ENCODE measurements around the gene ALDH3A2.

ALDH3A2 gene

DNA sequence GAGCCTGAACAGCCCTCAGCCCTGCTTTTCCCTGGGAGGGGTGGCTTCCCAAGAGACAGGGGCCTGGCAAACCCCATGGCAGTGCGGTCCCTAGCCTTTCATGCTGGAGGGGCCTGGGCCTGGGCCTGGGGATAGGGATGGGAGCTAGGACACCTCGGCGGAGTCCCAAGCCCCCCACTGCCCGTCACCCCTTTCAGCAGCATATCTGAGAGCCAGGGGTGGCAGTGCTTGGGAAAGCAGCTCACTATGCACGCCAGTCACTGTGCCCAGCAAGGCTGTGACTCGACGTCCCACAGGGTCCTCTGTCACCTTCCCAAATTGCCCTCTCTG is 68.4 kb downstream of the ALDH3A2 start:
- DNase-seq: no peak

DNA sequence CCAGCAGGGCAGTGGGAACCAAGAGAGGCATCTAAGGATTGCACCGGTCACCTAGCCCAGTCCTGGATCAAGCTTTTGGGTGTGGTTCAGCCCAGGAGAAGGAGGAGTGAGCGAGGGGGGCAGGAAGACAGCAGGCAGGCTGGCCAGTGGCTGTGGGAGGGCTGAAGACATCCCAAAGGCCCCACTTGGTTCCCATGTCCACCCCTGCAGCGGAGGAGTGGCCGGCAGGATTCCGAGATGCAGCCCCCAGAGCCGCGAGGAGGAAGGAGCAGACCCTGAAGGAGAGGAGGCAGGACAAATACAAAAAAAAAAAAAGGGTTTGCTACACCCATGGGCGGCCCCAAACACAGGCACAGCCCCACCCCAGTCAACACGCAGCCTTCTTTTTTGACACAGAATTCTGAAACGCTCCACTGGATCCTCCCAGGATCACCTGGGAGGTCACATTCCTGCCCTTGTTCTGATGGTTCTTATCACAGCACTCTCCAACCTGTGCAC is 68.9 kb downstream of the ALDH3A2 start:
- no peak for DNase-seq

DNA sequence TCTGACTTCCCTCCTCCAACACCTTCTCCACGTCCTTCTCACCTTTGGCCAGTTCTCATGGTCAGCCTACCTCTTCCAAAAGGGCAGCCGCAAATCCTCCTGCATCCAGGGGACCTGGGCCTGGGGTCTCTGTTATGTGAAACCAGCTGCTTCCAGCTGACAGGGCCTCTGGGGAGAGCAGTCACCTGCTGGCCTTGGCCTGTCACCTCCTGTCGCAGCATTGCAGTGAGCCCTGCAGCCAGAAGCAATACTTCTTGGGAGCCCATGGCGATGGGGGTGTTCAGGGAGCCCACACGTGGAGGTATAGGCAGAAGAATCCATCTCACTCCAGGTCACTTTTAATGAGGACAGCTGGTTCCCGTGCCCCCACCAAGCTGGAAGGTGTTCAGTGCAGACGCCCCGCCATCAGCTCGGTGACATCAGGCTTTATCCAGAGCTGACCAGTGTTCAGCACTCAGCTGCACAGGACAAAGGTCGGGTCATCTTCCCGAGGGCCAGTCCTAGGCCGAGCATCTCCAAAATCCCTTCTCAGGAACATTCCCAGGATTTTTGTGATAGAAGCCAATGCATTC is 69.6 kb downstream of the ALDH3A2 start:
- DNase-seq: no peak

DNA sequence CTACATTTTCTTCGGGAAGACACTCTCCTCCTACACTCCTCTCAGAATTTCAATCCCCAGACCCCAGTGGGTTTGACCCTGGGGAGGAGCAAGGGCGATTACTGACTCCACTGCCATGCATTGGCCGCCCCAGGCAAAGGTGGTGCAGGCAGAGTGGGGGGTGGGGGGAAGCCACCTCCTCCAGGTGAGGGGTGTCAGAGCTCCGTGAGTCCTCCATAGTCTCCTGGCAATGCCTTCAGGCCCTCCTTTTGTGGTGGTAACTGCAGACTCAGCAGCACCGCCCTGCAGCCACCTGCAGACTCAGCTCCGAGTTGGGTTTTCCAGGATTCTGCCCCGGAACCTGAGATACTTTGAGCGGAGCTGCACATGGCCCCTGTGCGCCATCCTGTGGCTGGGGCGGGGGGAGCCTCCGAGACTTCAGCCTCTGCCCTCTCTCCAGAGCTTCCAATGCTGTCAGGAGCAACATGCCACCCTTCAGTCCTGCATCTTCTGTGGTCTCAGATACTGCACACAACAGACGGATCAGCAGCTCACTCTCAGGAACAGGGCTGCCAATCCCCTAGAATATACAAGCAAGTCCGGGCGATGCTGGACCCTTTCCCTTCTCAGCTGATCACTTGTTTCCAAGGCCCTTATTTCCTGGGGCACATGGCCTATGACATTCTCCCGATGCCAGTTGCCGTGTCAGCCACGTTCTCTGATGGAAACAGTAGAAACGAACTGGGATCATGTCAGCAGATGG is 70.2 kb downstream of the ALDH3A2 start:
- peak in 1 of 2 experiments; percentile 15 for DNase-seq

DNA sequence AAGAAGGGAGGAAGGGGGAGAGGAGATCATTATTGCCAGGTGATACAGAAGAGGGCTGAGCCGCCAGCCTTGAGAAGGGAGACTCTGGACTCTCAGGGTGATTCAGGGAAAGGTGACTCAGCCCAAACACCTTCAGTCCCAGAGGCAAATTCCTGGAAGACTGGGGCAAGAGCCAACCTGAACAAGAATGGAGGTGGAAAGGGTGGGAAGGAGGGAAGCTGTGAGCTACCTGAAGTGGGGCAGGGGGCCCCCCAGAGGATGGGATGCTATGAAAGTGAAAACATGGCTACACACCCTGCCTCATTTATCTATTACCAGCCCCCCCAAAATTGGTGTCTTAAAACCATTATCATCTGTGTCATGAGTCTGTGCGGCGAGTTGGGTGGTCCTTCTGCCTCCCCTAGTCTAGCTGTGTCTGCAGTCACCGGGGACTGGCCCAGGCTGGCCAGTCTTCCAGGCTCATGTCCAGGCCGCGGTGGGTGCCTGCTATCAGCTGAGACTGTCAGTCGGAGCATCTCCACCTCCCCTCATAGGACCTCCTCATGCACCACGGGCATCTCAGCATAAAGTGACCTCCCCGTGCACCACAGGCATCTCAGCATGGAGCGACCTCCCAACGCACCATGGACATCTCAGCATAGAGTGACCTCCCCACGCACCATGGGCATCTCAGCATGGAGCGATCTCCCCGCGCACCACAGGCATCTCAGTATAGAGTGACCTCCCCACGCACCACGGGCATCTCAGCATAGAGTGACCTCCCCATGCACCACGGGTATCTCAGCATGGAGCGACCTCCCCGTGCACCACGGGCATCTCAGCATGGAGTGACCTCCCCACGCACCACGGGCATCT is 71.0 kb downstream of the ALDH3A2 start:
- no peak for DNase-seq

DNA sequence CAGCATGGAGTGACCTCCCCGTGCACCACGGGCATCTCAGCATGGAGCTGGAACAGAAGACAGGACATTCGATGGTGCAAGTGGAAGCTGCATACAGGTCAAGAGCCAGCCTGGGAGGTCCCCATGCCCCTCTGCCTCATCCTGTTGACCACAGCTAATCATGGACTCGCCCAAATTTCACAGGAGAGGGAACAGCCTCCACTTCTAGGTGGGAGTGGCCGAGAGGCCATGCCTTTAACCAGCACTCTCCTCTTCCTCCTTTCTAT is 71.6 kb downstream of the ALDH3A2 start:
- DNase-seq: no peak

DNA sequence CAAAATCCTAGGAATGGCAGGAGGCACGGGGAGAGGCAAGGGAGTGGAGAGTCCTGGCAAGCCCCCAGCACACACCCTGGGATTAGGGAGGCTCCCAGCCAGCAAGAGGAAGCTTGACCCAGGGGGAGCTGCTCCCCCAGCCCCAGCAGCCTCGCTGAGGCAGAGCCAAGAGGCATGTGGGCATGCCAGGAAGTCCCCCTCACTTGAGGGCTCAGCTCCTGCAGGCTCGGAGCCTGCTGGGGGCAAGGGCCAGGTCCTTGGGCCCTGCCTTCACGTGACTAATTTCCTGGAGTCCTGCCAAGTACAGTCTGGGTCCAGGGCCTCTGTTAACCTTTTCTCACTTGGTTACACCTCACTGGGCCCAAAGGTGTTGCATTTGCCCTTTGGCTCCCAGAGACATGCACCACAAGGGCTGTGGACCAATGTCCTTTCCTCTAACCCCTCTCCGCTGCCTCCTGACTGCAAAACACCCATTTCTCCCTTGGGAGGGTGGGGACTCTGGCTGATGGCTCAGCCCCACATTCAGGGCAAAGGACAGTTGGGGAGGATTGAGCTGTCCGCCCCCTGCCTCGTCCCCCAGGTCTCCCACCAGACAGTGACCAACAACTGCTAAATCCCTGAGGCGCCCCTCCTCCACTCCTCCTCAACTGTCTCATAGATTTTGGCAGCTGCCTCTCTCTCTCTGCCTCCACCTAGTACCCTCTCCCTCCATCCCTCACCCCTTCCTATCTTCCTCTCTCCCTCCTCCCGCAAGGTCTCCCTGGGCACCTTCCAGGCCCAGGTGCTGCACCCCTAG is 72.3 kb downstream of the ALDH3A2 start:
- DNase-seq: no peak

DNA sequence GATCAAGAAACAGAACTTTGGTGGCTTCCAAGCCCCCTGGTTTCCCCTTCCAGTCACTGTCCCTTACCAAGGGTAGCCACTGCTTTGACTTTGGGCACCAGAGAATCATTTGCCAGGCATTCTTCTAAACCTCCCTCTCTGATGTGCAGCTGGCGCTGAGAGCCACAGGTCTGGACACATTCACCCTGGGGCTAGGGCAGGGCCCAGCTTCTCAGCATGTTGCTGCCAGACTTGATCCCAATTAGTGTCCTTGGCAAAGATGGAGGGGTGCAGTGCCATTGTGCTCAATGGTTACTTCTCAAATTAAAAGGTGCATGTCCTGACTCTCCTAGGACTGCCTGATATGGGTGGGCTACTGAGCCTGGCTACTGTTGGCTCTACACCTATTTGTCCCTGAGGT is 75.4 kb downstream of the ALDH3A2 start:
- DNase-seq: no peak

DNA sequence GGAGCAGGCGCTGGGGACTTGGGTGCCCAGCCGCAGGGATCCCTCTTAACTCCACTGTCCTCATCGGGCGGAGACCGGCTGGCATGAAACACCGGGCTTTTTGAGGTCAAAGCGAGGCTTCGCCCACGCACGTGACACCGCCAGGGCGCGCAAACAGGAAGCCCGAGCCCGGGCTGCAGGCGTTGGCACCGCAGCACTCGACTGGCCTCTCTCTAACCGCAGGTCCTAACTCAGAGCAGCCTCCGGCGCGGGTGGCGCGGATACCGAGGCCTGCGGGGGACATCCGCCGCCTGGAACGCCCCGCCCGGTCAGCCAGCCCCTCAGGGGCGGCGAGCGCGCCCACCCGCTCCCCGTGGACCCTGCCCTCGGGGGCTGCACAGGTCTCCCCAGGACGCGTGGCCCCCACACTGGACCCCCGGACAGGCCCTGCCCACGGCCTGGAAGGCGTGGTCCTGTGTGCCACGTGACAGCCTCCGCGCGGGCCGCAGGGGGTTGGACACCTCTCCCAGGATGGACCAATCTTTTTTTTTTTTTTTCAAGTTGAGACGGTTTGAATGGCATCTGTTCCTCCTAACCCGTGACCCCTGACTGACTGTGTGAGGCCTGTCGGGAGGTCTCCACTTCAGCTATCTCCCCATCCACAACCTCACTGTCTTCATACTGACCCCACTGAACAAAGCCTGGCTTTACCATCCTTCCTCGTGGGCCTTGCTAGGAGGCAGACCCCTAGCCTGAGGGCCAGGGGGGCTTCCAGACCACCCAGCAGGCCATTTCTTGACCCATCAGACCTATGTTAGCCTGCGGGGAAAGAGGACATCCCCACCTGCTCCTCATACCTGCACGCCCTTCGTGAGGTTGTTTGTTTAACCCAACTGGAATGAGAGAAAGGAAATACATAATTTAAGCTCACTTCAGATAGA is 76.2 kb downstream of the ALDH3A2 start:
- DNase-seq: no peak

DNA sequence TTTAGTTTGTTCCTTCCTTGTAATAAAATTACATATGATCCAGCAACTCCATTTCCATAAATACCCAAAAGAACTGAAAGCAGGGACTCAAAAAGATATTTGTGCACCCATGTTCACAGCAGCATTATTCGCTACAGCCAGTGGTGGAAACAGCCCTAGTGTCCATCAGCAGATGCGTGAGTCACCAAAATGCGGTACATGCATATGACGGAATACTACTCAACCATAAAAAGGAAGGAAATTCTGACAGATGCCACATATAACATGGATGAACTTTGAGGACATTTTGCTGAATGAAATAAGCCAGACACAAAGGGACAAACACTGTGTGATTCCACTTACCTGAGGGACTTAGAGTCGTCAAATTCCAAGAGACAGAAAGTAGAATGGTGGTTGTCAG is 76.9 kb downstream of the ALDH3A2 start:
- DNase-seq: no peak

DNA sequence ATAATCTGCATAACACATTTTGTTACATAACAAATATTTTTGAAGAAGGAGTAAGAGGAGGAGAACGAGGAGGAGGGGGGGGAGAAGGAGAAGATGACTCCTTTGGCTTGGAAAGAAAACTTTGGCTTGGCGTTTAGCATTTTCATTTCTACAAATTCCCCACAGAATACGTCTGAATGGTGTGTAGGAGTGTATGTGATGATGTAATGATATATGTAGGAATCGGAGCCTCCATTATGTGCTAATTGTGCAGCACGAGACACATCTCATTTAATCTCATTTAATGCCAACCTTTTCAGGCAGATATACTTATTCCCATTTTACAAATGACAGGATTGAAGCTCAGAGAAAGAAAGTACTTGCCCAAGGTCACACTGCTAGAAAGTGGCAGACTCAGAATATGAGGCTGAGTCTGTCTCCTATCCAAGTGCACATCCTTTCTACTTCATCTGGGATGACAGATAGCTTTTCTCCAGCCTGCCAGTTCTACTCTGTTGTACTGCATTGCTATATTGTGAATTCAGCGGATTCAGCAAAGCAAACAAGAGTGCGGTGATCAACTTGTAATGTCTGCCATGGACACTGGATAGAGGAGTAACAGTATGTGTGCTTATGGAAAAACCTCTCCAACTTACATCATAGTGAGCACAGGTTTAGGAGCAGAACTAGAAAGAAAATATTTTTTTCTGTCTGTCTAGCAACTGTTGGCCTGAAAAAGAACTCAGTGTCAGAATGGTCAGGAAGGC is 78.3 kb downstream of the ALDH3A2 start:
- DNase-seq: no peak
